Measurements from ENCODE around the gene ZFAND3. TPM values are rescaled to one million over a fixed set of nuclear protein-coding genes. Genes with fewer than 3 reads are reported as not detected.
"Not testable (repeated sequence)": the region's sequence is repeated elsewhere in the genome, so short reads cannot be mapped to it uniquely, and the experiment has no call there.

The ZFAND3 gene
- polyA plus RNA-seq, 1 experiment: 15.5 TPM

- H3K27ac ChIP-seq (ENCODE audit: low read depth, low read length): no peak overlapping the region
- no peak for TF ChIP-seq CTCF (IDR thresholded peaks at IDR 0.05; ENCODE audit: low read depth, low read length)
- no peaks in the 10 kb centered on the region for H3K27me3 ChIP-seq (ENCODE audit: control insufficient read depth, insufficient read depth, low read length)
- no peak for DNase-seq (ENCODE audit: low read depth, low spot score)
- H3K4me3 ChIP-seq (ENCODE audit: low read depth, low read length): no peak overlapping the region
- no peaks in the 10 kb centered on the region for H3K9me3 ChIP-seq (ENCODE audit: control insufficient read depth, insufficient read depth, low read length)
- POLR2A ChIA-PET: no interaction called here
- CTCF ChIA-PET: interaction anchor here (1.1 kb wide), 1 partner anchor 15 kb away, joined by 3 read pairs; no protein-coding TSS in a partner anchor
Observed at GRCh38 chr6:37956711-37957275, 137.3 kb downstream of the ZFAND3 start.

DNA sequence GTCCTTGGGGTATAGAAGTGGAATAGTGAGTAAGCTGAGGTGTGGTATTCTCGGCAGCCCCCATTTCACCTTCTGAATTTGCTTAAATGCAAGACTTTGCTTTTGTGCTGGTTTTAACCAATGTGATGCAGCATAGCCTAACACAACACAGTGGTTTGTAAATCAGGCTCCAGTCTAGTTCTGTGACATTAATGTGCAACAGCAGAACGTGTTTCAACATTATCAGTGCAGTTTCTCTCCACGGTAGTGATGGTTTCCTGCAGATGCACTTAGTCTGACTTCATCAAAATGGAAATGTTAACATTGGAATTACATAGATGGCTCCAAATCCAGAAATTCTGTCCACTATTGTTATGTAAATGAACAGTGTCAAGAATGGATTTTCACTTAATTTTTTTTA, 139.5 kb downstream of the ZFAND3 start:
- no peak for DNase-seq (ENCODE audit: low read depth, low spot score)

GRCh38 chr6:37960139-37960935, 140.8 kb downstream of the ZFAND3 start:
- no peak for TF ChIP-seq CTCF (IDR thresholded peaks at IDR 0.05; ENCODE audit: low read depth, low read length)
- H3K9me3 ChIP-seq (ENCODE audit: control insufficient read depth, insufficient read depth, low read length): no peaks in the 10 kb centered on the region
- H3K4me3 ChIP-seq (ENCODE audit: low read depth, low read length): no peak overlapping the region
- no peaks in the 10 kb centered on the region for H3K27me3 ChIP-seq (ENCODE audit: control insufficient read depth, insufficient read depth, low read length)
- ChIA-PET POLR2A (no interaction called here), CTCF (no interaction called here)
- no peak for DNase-seq (ENCODE audit: low read depth, low spot score)
- no peak overlapping the region for H3K27ac ChIP-seq (ENCODE audit: low read depth, low read length)

More for the DNA sequence above, 139.5 kb downstream of the ZFAND3 start:
- Histone ChIP-seq H3K27me3 (ENCODE audit: control insufficient read depth, insufficient read depth, low read length) (no peaks in the 10 kb centered on the region), H3K27ac (ENCODE audit: low read depth, low read length) (no peak overlapping the region), H3K4me3 (ENCODE audit: low read depth, low read length) (no peak overlapping the region), H3K9me3 (ENCODE audit: control insufficient read depth, insufficient read depth, low read length) (no peaks in the 10 kb centered on the region)
- POLR2A ChIA-PET: no interaction called here
- no peak for TF ChIP-seq CTCF (IDR thresholded peaks at IDR 0.05; ENCODE audit: low read depth, low read length)
- CTCF ChIA-PET: no interaction called here

GRCh38 chr6:37962481-37963080, 143.1 kb downstream of the ZFAND3 start:
- H3K4me3 ChIP-seq (ENCODE audit: low read depth, low read length); H3K27me3 ChIP-seq (ENCODE audit: control insufficient read depth, insufficient read depth, low read length); POLR2A ChIA-PET; CTCF ChIA-PET; DNase-seq (ENCODE audit: low read depth, low spot score); H3K9me3 ChIP-seq (ENCODE audit: control insufficient read depth, insufficient read depth, low read length); H3K27ac ChIP-seq (ENCODE audit: low read depth, low read length): not testable (repeated sequence)

DNA sequence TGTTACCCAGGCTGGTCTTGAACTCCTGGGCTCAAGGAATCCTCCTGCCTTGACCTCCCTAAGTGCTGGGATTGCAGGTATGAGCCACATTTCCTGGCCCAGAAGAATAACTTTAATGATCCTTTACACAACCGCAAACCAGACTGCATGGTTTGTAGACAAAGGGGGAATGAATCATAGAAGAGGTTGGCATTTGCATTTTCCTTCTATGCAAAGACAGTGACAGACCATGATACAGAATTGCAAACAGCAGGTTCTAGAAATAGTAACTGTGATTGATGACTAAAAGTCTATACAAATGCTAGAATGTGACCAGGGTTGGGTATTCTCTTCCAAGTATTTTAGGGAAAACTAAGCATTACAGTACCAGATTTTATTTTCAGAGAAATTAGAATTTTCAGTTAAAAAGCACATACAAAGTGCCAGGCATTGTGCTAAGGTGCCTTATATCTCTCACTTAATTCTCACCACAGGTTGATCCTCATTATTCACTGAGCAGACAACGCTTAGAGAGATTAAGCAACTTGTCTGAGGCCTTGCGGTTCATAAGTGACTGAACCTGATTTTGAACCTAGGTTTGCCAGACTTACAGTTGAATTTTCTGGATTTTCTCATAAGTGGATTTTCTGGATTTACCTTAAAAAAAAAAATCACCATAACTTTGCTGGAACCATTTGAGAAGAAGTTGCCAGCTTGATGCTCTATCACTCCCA, 146.6 kb downstream of the ZFAND3 start:
- ChIA-PET POLR2A (no interaction called here), CTCF (no interaction called here)
- no peak overlapping the region for H3K4me3 ChIP-seq (ENCODE audit: low read depth, low read length)
- no peak for DNase-seq (ENCODE audit: low read depth, low spot score)
- no peaks in the 10 kb centered on the region for H3K9me3 ChIP-seq (ENCODE audit: control insufficient read depth, insufficient read depth, low read length)
- no peak overlapping the region for H3K27ac ChIP-seq (ENCODE audit: low read depth, low read length)
- no peaks in the 10 kb centered on the region for H3K27me3 ChIP-seq (ENCODE audit: control insufficient read depth, insufficient read depth, low read length)
- TF ChIP-seq CTCF (IDR thresholded peaks at IDR 0.05; ENCODE audit: low read depth, low read length): no peak

All from AG04450 (cell line).